Measurements from ENCODE around the gene NCOA3. TPM values are rescaled to one million over a fixed set of nuclear protein-coding genes. Genes with fewer than 3 reads are reported as not detected.
A peak's percentile ranks its signal among the peaks of the same experiment; 100 is the strongest.

NCOA3 gene
- total and polyA plus RNA-seq, 10 of the 15 experiments (the other 5 are each of a cell fraction or from before 2014, with no cell fraction given) = 16.9 to 96.2 (median 73.6) TPM

DNA sequence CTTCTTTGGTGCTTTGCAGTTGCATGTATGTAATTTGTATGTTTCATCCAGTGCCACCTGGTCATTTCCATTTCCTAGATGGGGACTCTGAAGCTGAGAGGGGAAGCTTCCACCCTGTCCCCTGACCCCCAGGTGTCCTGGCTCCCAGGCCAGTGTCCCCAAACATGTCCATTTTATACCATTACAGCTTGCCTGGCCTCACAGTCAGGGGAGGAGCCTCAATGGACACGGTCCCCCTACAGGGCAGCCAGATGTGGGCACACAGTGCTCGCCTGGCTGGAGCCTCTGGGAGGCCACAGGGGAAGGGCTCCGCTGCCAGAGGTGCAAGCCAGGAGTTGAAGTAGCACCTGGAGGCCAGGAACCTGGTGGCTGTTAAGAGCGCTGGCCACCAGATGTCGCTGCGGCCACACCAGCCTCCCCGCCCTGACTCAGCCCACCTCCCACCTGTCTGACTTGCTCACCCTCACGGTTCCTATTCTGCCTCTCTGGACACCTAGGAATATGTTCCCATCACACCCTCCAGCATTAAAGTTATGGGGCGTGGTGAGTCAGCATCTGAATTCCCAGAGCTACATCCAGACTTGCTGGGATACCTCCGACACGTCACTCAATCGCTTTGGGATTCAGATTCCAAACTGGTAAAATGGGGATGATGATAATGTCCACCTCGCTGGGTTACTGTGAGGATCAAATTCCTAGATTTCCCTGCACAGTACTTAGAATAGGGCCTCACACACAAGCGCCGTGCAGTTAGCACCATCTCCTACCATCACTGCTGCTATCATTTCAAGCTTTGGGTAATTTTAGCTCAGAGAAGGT is 176.2 kb downstream of the NCOA3 start (continued):
- no peak for TF ChIP-seq RBBP5 (conservative IDR thresholded peaks at IDR 0.05)
- no peak for TF ChIP-seq RAD51 (IDR thresholded peaks at IDR 0.05)
- no peak for TF ChIP-seq MYB (IDR thresholded peaks at IDR 0.05; ENCODE audit: borderline replicate concordance, low read depth, low read length)
- TF ChIP-seq, protein P1, sequence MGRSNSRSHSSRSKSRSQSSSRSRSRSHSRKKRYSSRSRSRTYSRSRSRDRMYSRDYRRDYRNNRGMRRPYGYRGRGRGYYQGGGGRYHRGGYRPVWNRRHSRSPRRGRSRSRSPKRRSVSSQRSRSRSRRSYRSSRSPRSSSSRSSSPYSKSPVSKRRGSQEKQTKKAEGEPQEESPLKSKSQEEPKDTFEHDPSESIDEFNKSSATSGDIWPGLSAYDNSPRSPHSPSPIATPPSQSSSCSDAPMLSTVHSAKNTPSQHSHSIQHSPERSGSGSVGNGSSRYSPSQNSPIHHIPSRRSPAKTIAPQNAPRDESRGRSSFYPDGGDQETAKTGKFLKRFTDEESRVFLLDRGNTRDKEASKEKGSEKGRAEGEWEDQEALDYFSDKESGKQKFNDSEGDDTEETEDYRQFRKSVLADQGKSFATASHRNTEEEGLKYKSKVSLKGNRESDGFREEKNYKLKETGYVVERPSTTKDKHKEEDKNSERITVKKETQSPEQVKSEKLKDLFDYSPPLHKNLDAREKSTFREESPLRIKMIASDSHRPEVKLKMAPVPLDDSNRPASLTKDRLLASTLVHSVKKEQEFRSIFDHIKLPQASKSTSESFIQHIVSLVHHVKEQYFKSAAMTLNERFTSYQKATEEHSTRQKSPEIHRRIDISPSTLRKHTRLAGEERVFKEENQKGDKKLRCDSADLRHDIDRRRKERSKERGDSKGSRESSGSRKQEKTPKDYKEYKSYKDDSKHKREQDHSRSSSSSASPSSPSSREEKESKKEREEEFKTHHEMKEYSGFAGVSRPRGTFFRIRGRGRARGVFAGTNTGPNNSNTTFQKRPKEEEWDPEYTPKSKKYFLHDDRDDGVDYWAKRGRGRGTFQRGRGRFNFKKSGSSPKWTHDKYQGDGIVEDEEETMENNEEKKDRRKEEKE (IDR thresholded peaks at IDR 0.05) = no peak
- TF ChIP-seq SMAD1 (IDR thresholded peaks at IDR 0.05; ENCODE audit: low read depth, partially characterized antibody) = no peak
- peak; percentile 30; the same call in 1 of the 2 replicates for TF ChIP-seq SMARCA5 (IDR thresholded peaks at IDR 0.05)
- TF ChIP-seq, protein P2, sequence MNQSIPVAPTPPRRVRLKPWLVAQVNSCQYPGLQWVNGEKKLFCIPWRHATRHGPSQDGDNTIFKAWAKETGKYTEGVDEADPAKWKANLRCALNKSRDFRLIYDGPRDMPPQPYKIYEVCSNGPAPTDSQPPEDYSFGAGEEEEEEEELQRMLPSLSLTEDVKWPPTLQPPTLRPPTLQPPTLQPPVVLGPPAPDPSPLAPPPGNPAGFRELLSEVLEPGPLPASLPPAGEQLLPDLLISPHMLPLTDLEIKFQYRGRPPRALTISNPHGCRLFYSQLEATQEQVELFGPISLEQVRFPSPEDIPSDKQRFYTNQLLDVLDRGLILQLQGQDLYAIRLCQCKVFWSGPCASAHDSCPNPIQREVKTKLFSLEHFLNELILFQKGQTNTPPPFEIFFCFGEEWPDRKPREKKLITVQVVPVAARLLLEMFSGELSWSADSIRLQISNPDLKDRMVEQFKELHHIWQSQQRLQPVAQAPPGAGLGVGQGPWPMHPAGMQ (IDR thresholded peaks at IDR 0.05; ENCODE audit: borderline replicate concordance) = no peak
- peak; percentile 86; the same call in 1 of the 2 replicates for TF ChIP-seq SMC3 (IDR thresholded peaks at IDR 0.05; ENCODE audit: borderline replicate concordance, low read length)
- 0 out of 2 replicates have a peak, but pooled peaks have one; percentile 62 for TF ChIP-seq TCF3 (IDR thresholded peaks at IDR 0.05; ENCODE audit: borderline replicate concordance, insufficient read depth, low read depth, low read length)
- 0 out of 3 replicates have a peak, but pooled peaks have one; percentile 16 for TF ChIP-seq POU2F2 (IDR thresholded peaks at IDR 0.05; ENCODE audit: borderline replicate concordance, low read depth, low read length)
- no peak for TF ChIP-seq CREM (IDR thresholded peaks at IDR 0.05; ENCODE audit: low read depth)
- no peak for TF ChIP-seq NFYA (IDR thresholded peaks at IDR 0.05; ENCODE audit: borderline replicate concordance, low read depth, low read length)
- TF ChIP-seq, protein P3, sequence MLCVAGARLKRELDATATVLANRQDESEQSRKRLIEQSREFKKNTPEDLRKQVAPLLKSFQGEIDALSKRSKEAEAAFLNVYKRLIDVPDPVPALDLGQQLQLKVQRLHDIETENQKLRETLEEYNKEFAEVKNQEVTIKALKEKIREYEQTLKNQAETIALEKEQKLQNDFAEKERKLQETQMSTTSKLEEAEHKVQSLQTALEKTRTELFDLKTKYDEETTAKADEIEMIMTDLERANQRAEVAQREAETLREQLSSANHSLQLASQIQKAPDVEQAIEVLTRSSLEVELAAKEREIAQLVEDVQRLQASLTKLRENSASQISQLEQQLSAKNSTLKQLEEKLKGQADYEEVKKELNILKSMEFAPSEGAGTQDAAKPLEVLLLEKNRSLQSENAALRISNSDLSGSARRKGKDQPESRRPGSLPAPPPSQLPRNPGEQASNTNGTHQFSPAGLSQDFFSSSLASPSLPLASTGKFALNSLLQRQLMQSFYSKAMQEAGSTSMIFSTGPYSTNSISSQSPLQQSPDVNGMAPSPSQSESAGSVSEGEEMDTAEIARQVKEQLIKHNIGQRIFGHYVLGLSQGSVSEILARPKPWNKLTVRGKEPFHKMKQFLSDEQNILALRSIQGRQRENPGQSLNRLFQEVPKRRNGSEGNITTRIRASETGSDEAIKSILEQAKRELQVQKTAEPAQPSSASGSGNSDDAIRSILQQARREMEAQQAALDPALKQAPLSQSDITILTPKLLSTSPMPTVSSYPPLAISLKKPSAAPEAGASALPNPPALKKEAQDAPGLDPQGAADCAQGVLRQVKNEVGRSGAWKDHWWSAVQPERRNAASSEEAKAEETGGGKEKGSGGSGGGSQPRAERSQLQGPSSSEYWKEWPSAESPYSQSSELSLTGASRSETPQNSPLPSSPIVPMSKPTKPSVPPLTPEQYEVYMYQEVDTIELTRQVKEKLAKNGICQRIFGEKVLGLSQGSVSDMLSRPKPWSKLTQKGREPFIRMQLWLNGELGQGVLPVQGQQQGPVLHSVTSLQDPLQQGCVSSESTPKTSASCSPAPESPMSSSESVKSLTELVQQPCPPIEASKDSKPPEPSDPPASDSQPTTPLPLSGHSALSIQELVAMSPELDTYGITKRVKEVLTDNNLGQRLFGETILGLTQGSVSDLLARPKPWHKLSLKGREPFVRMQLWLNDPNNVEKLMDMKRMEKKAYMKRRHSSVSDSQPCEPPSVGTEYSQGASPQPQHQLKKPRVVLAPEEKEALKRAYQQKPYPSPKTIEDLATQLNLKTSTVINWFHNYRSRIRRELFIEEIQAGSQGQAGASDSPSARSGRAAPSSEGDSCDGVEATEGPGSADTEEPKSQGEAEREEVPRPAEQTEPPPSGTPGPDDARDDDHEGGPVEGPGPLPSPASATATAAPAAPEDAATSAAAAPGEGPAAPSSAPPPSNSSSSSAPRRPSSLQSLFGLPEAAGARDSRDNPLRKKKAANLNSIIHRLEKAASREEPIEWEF (IDR thresholded peaks at IDR 0.05; ENCODE audit: insufficient replicate concordance, low read depth, low read length) = no peak
- TF ChIP-seq, protein P4, sequence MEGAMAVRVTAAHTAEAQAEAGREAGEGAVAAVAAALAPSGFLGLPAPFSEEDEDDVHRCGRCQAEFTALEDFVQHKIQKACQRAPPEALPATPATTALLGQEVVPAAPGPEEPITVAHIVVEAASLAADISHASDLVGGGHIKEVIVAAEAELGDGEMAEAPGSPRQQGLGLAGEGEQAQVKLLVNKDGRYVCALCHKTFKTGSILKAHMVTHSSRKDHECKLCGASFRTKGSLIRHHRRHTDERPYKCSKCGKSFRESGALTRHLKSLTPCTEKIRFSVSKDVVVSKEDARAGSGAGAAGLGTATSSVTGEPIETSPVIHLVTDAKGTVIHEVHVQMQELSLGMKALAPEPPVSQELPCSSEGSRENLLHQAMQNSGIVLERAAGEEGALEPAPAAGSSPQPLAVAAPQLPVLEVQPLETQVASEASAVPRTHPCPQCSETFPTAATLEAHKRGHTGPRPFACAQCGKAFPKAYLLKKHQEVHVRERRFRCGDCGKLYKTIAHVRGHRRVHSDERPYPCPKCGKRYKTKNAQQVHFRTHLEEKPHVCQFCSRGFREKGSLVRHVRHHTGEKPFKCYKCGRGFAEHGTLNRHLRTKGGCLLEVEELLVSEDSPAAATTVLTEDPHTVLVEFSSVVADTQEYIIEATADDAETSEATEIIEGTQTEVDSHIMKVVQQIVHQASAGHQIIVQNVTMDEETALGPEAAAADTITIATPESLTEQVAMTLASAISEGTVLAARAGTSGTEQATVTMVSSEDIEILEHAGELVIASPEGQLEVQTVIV (IDR thresholded peaks at IDR 0.05; ENCODE audit: borderline replicate concordance, partially characterized antibody) = no peak
- no peak for TF ChIP-seq SIN3A (IDR thresholded peaks at IDR 0.05; ENCODE audit: low read depth, low read length)
- TF ChIP-seq BACH1 (IDR thresholded peaks at IDR 0.05; ENCODE audit: borderline replicate concordance) = no peak

All from GM12878 (cell line).